Thoracic aorta (tissue), 2 donors: ENCODE results near the gene MAML3. TPM values are rescaled to one million over a fixed set of nuclear protein-coding genes. Genes with fewer than 3 reads are reported as not detected.

Experiments
- ATAC-seq: fragments of 150-250 bp; one replicate; pipeline ENCODE4 v1.8.0; 2017; ENCODE audit warnings: low read depth; ENCODE audit not compliant: insufficient number of reproducible peaks, low FRiP score
- DNase-seq: peaks from one replicate; pipeline ENCODE4 v3.0.0-alpha.2; 2020; ENCODE audit warnings: low spot score
- H3K27ac ChIP-seq, 2 donors: fragments of 200-600 bp; sonication (generic); 1 replicate in 1 of 2; 2 replicates in 1 of 2; pipeline ENCODE4 v1.5.1; 2016; ENCODE audit warnings: mild to moderate bottlenecking in 2 of 2, moderate library complexity in 2 of 2
- H3K27me3 ChIP-seq: fragments of 200-600 bp; sonication (generic); replicated peaks from 2 replicates; pipeline ENCODE4 v1.6.0; 2016; ENCODE audit warnings: mild to moderate bottlenecking; ENCODE audit not compliant: insufficient read depth
- H3K36me3 ChIP-seq: fragments of 200-600 bp; sonication (generic); one replicate; pipeline ENCODE4 v1.5.1; 2016
- H3K4me1 ChIP-seq, 2 donors: fragments of 200-600 bp; sonication (generic); 1 replicate in 1 of 2; 2 replicates in 1 of 2; pipeline versions ENCODE4 v1.5.1 to v1.6.0; 2016; ENCODE audit warnings: low read depth in 2 of 2, mild to moderate bottlenecking in 1 of 2; ENCODE audit not compliant: control insufficient read depth in 1 of 2
- H3K4me3 ChIP-seq: fragments of 200-600 bp; sonication (generic); 2 replicates; pipeline ENCODE4 v1.5.1; 2016; ENCODE audit warnings: mild to moderate bottlenecking
- H3K9me3 ChIP-seq: fragments of 200-600 bp; sonication (generic); 2 replicates; pipeline ENCODE4 v1.5.1; 2016
- total RNA-seq, 2 donors: library from RNA; depleted of rRNA; stranded (reverse); fragments of >200 nt; gene quantifications; one replicate each; pipeline versions ENCODE4 v1.1.0 to v1.2.3, GENCODE V29; 2016
- TF ChIP-seq, protein P1 (sequence below): fragments of 200-600 bp; sonication (generic); IDR thresholded peaks from one replicate; pipeline ENCODE4 v1.5.1; 2019; ENCODE audit warnings: antibody characterized with exemption

MAML3 gene
- total RNA-seq, 2 donors from 2014 or later: 7.3 to 14.1 TPM

DNA sequence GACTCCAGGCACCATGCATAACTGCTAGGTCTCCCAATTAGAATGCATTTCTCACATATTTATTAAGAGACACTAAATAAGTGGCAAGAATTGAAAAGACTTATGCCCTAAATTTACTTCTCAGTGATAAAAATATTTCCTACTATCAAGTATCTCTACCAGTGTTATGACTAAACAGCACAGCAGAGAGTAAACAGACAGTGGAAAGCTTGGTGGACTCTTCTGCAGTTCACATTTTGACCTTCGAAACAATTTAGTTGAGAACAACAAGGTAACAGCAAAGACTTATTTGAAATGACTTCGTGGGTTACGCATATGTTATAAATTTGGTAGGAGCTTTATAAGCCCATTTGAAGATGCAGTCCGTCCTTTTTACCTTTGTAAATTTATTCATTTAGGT is 16.3 kb upstream of the MAML3 start:
- no peak for ATAC-seq
- Histone ChIP-seq H3K9me3 (no peaks in the 10 kb centered on the region), H3K27ac (no peak overlapping the region), H3K4me3 (no peak overlapping the region), H3K4me1 (no peaks in the 10 kb centered on the region), H3K36me3 (no peaks in the 10 kb centered on the region), H3K27me3 (no peaks in the 10 kb centered on the region)
- TF ChIP-seq, protein P1, sequence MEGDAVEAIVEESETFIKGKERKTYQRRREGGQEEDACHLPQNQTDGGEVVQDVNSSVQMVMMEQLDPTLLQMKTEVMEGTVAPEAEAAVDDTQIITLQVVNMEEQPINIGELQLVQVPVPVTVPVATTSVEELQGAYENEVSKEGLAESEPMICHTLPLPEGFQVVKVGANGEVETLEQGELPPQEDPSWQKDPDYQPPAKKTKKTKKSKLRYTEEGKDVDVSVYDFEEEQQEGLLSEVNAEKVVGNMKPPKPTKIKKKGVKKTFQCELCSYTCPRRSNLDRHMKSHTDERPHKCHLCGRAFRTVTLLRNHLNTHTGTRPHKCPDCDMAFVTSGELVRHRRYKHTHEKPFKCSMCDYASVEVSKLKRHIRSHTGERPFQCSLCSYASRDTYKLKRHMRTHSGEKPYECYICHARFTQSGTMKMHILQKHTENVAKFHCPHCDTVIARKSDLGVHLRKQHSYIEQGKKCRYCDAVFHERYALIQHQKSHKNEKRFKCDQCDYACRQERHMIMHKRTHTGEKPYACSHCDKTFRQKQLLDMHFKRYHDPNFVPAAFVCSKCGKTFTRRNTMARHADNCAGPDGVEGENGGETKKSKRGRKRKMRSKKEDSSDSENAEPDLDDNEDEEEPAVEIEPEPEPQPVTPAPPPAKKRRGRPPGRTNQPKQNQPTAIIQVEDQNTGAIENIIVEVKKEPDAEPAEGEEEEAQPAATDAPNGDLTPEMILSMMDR: no peak
- no peak for DNase-seq

DNA sequence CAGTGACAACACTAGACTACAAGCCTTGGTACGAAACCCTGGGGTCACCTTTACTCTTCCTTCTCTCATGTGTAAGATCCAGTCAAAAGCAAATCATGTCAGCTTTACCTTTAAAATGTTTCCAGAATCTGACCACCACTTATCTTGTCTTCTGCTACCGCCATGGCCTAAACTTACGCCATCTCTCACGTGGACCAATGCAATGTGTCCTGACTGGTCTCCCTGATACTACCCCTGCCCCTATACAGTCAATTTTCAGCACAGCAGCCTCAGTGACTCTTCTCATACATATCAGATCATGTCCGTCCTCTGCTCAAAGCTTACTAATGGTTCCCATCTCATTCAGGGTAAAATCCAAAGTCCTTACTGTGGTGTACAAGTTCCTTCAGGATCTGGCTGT is 15.0 kb upstream of the MAML3 start:
- H3K27me3 ChIP-seq: no peaks in the 10 kb centered on the region
- DNase-seq: no peak
- ATAC-seq: no peak
- TF ChIP-seq, protein P1: no peak
- no peak overlapping the region for H3K27ac ChIP-seq
- no peak overlapping the region for H3K4me3 ChIP-seq
- H3K9me3 ChIP-seq: no peaks in the 10 kb centered on the region
- H3K4me1 ChIP-seq: no peaks in the 10 kb centered on the region
- H3K36me3 ChIP-seq: no peaks in the 10 kb centered on the region

DNA sequence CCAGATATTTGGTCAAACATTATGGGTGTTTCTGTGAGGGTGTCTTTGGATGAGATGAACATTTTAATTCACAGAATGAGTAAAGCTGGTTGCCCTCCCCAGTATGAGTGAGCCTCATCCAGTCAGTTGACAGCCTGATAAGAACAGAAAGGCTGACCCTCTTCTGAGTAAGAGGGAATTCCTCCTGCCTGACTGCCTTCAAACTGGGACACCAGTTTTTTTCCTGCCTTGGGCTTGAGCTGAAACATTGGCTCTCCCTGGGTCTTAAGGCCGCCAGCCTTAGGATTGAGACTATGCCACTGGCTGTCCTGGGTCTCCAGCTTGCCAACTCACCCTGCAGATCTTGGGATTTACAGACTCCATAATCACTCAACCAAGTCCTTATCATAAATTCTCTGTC is 14.5 kb upstream of the MAML3 start:
- Histone ChIP-seq H3K27me3 (no peaks in the 10 kb centered on the region), H3K4me1 (peaks cover 0 to 2% of the 10 kb centered on the region in 2 donors), H3K36me3 (no peaks in the 10 kb centered on the region), H3K27ac (no peak overlapping the region), H3K4me3 (no peak overlapping the region), H3K9me3 (no peaks in the 10 kb centered on the region)
- DNase-seq (no peak), ATAC-seq (no peak)
- TF ChIP-seq, protein P1: no peak

DNA sequence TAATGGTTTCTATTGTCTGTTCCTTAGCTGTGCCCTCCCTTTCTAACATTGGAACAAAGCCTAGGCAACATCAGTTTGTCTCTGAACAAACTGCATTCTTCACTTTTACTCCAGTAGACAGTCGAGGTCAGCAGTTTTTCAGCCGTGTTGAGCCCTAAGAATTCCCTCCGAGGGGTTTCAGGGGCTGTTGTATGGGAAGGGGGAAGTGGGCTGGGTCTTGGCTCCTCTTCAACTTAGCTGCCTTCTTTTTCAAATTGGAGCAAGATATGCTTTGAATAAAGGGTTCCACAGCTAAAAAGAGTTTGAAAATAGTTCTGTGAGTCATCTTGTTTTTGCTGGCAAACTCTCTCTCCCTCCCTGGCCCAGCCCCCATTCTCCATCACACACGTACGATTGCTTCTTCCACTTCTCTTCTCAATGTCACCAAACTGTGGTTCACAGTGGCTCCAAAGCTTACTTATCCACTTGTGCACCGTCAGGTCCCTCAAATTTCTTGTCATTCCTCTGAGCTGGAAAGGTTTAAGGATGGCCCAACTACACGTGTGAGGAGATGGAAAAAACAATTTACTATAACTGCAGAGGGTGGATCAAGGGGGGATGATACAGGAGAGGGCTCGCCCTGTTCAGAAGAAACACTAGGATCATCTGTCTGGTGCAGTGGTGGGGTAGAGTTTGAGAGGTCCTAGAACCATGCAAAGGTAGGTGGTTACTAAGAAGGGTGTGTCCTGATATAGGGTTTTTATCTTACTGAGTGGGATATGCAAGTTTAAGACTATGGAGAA is 9.2 kb upstream of the MAML3 start:
- H3K27me3 ChIP-seq: no peaks in the 10 kb centered on the region
- no peaks in the 10 kb centered on the region for H3K36me3 ChIP-seq
- H3K27ac ChIP-seq: no peak overlapping the region
- DNase-seq: no peak
- H3K9me3 ChIP-seq: no peaks in the 10 kb centered on the region
- H3K4me1 ChIP-seq: peaks cover 11 to 23% of the 10 kb centered on the region in 2 donors
- H3K4me3 ChIP-seq: peak overlapping the region; percentile 56
- TF ChIP-seq, protein P1: no peak
- peak; percentile 73 for ATAC-seq

DNA sequence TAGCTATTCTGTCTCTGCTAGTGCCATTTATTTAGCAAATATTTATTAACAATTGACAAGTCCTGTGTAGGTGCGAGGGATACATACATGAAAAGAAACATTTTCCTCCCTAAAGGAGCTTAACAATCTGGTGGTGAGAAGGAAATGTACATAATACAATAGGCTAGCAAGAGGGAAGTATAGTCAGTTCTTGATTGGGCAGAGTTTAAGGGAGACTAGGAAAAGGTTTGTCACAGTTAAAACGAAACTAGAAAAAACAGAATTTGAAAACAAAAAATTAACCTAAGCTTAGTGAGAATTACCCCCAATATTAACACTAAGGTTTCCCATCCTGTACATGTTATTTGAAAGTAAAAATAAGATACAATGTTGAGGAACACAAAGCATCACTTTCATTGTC is 8.6 kb upstream of the MAML3 start:
- Histone ChIP-seq H3K27ac (no peak overlapping the region), H3K36me3 (no peaks in the 10 kb centered on the region), H3K27me3 (no peaks in the 10 kb centered on the region), H3K4me3 (peak overlapping the region; percentile 56), H3K4me1 (peaks cover 11 to 29% of the 10 kb centered on the region in 2 donors), H3K9me3 (no peaks in the 10 kb centered on the region)
- DNase-seq: no peak
- no peak for ATAC-seq
- TF ChIP-seq, protein P1: no peak
